Suprapubic skin (tissue), 4 donors: Measurements from ENCODE around the gene CACNG7. TPM values are rescaled to one million over a fixed set of nuclear protein-coding genes. Genes with fewer than 3 reads are reported as not detected.

Source experiments
- DNase-seq, 2 donors: peaks; one replicate each; pipeline ENCODE4 v3.0.0-alpha.2; 2019; ENCODE audit warnings: low spot score in 2 of 2
- H3K27ac ChIP-seq: fragments of 200-600 bp; sonication (generic); one replicate; pipeline ENCODE4 v1.5.1; 2019
- H3K27me3 ChIP-seq: fragments of 200-600 bp; sonication (generic); one replicate; pipeline ENCODE4 v1.5.1; 2019
- H3K36me3 ChIP-seq: fragments of 200-600 bp; sonication (generic); one replicate; pipeline ENCODE4 v1.5.1; 2019
- H3K4me1 ChIP-seq: fragments of 200-600 bp; sonication (generic); one replicate; pipeline ENCODE4 v1.5.1; 2019
- H3K4me3 ChIP-seq: fragments of 200-600 bp; sonication (generic); one replicate; pipeline ENCODE4 v1.5.1; 2019; ENCODE audit warnings: mild to moderate bottlenecking
- H3K9me3 ChIP-seq: fragments of 200-600 bp; sonication (generic); one replicate; pipeline ENCODE4 v1.5.1; 2019
- CTCF ChIP-seq, 2 donors: fragments of 200-600 bp in 1 of 2; fragments of 450-650 bp in 1 of 2; sonication (generic) in 1 of 2; IDR thresholded peaks; one replicate each; pipeline ENCODE4 v1.5.1; 2016 to 2019; ENCODE audit warnings: antibody characterized with exemption in 2 of 2, mild to moderate bottlenecking in 1 of 2, moderate library complexity in 1 of 2
- EP300 ChIP-seq: sonication (generic); formaldehyde crosslinking; IDR thresholded peaks from one replicate; pipeline ENCODE4 v1.6.1; 2017; ENCODE audit warnings: antibody characterized with exemption
- POLR2A ChIP-seq, 2 donors: fragments of 450-650 bp; IDR thresholded peaks; one replicate each; pipeline ENCODE4 v1.6.1; 2017; ENCODE audit warnings: antibody characterized with exemption in 2 of 2, mild to moderate bottlenecking in 2 of 2, moderate library complexity in 2 of 2
- POLR2AphosphoS5 ChIP-seq, 3 donors: sonication (generic); formaldehyde crosslinking; IDR thresholded peaks; one replicate each; pipeline ENCODE4 v1.6.1; 2017; ENCODE audit warnings: antibody characterized with exemption in 3 of 3
- WGBS: methylation state at CpG from one replicate; pipeline ENCODE4 v1.1.5; 2018; 5-methylcytosine and 5-hydroxymethylcytosine counted together
- total RNA-seq, 4 donors: library from RNA; depleted of rRNA; stranded (reverse); fragments of >200 nt; gene quantifications; one replicate each; pipeline ENCODE4 v1.1.0, GENCODE V29; 2016

Gene CACNG7
- total RNA-seq, 4 donors from 2014 or later = not detected

- Histone ChIP-seq H3K4me1 (peaks cover 3% of the 10 kb centered on the region), H3K27me3 (peaks cover 64% of the 10 kb centered on the region), H3K4me3 (no peak overlapping the region), H3K27ac (no peak overlapping the region), H3K36me3 (no peaks in the 10 kb centered on the region), H3K9me3 (no peaks in the 10 kb centered on the region)
- no peak for DNase-seq
- no peak for TF ChIP-seq POLR2A (IDR thresholded peaks at IDR 0.05)
- 10% methylated on average over 15 of the region's 16 CpGs for WGBS
These were observed 10.9 kb upstream of the CACNG7 start for GRCh38 chr19:53898166-53898565.

DNA sequence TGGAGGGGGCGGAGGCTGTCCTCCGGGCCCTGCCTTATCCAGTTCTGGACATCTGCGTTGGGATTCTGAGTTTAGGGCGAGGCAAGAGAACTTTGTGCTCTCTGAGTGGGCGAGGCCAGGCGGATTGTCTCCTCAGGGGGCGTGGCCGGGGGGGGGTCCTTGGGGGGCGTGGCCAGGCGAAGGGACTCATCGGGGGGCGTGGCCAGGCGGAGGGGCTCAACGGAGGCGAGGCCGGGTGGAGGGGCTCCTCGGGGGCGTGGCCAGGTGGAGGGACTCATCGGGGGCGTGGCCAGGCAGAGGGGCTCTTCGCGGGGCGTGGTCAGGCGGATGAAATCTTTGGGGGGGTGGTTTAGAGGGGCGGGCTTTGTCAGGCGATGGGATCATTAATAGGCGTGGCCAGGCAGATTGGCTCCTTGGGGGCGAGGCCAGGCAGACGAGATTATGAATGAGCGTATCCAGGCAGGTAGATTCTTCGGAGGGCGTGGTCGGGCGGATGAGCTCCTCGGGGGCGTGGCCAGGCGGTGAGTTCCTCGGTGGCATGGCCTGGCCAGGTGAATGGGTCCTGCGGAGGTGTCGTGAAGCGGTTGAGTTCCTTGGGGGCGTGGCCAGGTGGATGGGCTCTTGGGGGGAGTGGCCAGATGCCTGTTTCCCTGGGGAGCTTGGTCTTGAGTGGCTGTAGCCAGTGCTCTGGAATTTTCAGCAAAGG is 10.3 kb upstream of the CACNG7 start:
- no peak for TF ChIP-seq POLR2AphosphoS5 (IDR thresholded peaks at IDR 0.05)
- no peak for TF ChIP-seq CTCF (IDR thresholded peaks at IDR 0.05)
- TF ChIP-seq EP300 = no peak
- no peak for TF ChIP-seq POLR2A (IDR thresholded peaks at IDR 0.05)
- H3K36me3 ChIP-seq = no peaks in the 10 kb centered on the region
- no peak for DNase-seq
- no peak overlapping the region for H3K4me3 ChIP-seq
- H3K9me3 ChIP-seq = no peaks in the 10 kb centered on the region
- WGBS = 5% methylated on average over 31 of the region's 42 CpGs
- H3K27ac ChIP-seq = no peak overlapping the region
- H3K4me1 ChIP-seq = peaks cover 3% of the 10 kb centered on the region
- H3K27me3 ChIP-seq = peaks cover 64% of the 10 kb centered on the region

GRCh38 chr19:53900191-53900860 is 8.8 kb upstream of the CACNG7 start:
- no peak overlapping the region for H3K4me3 ChIP-seq
- H3K9me3 ChIP-seq = no peaks in the 10 kb centered on the region
- H3K36me3 ChIP-seq = no peaks in the 10 kb centered on the region
- H3K4me1 ChIP-seq = peaks cover 3% of the 10 kb centered on the region
- DNase-seq = no peak
- peaks cover 66% of the 10 kb centered on the region for H3K27me3 ChIP-seq
- WGBS = 94% methylated on average over 22 of the region's 27 CpGs
- H3K27ac ChIP-seq = no peak overlapping the region
- TF ChIP-seq EP300 (no peak), CTCF (IDR thresholded peaks at IDR 0.05) (no peak), POLR2A (IDR thresholded peaks at IDR 0.05) (no peak), POLR2AphosphoS5 (IDR thresholded peaks at IDR 0.05) (no peak)

- peaks cover 63% of the 10 kb centered on the region for H3K27me3 ChIP-seq
- H3K4me1 ChIP-seq = peaks cover 6% of the 10 kb centered on the region
- H3K36me3 ChIP-seq = no peaks in the 10 kb centered on the region
- no peak for DNase-seq
- H3K4me3 ChIP-seq = no peak overlapping the region
- WGBS = 42% methylated on average over 4 of the region's 4 CpGs
- TF ChIP-seq EP300 (no peak), POLR2AphosphoS5 (IDR thresholded peaks at IDR 0.05) (no peak), CTCF (IDR thresholded peaks at IDR 0.05) (no peak), POLR2A (IDR thresholded peaks at IDR 0.05) (no peak)
- no peak overlapping the region for H3K27ac ChIP-seq
- H3K9me3 ChIP-seq = no peaks in the 10 kb centered on the region
These were observed 5.9 kb upstream of the CACNG7 start for GRCh38 chr19:53903055-53903680.

DNA sequence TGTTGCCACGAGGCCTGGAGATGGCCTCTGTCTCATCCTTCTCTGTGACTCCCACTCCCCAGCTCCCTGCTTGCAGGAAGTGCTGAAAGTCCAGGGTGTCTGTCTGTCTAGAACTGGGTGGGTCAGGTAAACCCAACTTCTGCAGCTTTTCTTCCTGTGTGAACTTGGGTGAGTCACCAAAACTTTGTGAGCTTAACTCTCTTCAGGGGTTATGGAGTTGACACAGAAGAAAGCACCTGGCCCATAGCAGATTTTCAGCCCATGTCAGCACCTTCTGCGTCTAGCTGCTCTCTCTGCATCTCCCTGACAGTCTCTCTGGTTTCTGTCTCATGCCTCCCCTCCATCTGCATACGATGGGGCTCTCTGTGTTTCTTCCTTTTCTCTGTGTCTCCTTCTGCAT is 4.2 kb upstream of the CACNG7 start:
- Histone ChIP-seq H3K9me3 (no peaks in the 10 kb centered on the region), H3K4me3 (no peak overlapping the region), H3K4me1 (peaks cover 10% of the 10 kb centered on the region), H3K36me3 (no peaks in the 10 kb centered on the region), H3K27me3 (peaks cover 67% of the 10 kb centered on the region), H3K27ac (no peak overlapping the region)
- TF ChIP-seq POLR2AphosphoS5 (IDR thresholded peaks at IDR 0.05) (no peak), CTCF (IDR thresholded peaks at IDR 0.05) (no peak), POLR2A (IDR thresholded peaks at IDR 0.05) (no peak), EP300 (no peak)
- no peak for DNase-seq
- 40% methylated on average over 3 of the region's 3 CpGs for WGBS
